Activated CD8-positive, alpha-beta memory T cell treated with anti-CD3 and anti-CD28 coated beads, Interleukin-2, amount 50 U/mL, for 1 hour (primary cell): ENCODE results near the gene TADA2A.
"Not testable (repeated sequence)": the region's sequence is repeated elsewhere in the genome, so short reads cannot be mapped to it uniquely, and the experiment has no call there.

ENCODE experiments used
- DNase-seq: peaks from one replicate; pipeline ENCODE4 v3.0.0-alpha.2; 2020; ENCODE audit errors: extremely low read depth

Gene TADA2A

DNA sequence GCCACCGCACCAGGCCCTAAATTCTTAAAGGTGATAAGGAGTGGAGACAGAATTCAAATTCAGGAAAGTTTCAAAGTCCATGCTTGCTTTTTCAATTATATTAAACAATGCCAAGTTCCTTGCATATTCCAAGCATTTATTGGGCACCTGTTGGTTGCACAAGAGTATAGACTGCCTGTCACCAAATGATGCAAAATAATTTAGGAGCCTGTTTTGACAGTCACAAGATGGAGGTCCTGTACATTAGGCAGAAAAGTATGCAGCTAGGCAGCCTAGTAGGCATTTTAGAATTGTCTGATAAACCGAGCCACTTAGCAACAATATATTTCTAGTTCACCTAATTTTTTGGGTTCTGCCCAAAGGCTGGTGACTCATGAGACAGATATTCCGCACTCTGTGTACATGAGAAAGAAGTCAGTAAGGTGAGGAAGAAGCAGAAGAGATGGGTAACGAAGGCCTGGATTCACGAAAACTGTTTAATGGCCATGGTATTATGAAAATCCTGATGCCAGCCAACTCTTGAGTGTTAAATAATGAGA lies 7.4 kb upstream of the TADA2A start:
- DNase-seq = no peak

DNA sequence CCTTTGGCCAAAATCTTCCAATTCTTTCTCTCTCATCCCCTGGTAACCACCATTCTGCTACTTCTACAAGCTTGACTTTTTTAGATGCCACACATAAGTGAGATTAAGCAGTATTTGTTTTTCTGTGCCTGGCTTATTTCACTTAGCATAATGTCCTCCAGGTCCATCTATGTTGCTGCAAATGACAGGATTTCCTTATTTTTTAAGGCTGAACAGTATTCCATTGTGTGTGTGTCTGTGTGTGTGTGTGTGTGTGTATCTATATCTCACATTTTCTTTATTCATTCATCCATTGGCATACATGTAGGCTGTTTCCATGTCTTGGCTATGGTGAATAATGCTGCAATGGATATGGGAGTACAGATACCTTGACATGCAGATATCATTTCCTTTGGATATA lies 6.2 kb upstream of the TADA2A start:
- no peak for DNase-seq

DNA sequence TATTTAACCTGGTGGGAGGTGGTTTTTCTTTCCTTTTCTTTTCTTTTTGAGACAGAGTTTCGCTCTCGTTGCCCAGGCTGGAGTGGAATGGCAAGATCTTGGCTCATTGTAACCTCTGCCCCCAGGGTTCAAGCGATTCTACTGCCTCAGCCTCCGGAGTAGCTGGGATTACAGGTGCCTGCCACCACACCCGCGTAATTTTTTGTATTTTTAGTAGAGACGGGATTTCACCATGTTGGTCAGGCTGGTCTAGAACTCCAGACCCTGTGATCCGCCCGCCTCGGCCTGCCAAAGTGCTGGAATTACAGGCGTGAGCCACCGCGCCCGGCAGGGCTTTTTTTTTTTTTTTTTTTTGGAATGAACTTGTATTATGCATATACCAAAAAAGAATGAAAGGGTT lies 1.2 kb upstream of the TADA2A start:
- DNase-seq = not testable (repeated sequence)

DNA sequence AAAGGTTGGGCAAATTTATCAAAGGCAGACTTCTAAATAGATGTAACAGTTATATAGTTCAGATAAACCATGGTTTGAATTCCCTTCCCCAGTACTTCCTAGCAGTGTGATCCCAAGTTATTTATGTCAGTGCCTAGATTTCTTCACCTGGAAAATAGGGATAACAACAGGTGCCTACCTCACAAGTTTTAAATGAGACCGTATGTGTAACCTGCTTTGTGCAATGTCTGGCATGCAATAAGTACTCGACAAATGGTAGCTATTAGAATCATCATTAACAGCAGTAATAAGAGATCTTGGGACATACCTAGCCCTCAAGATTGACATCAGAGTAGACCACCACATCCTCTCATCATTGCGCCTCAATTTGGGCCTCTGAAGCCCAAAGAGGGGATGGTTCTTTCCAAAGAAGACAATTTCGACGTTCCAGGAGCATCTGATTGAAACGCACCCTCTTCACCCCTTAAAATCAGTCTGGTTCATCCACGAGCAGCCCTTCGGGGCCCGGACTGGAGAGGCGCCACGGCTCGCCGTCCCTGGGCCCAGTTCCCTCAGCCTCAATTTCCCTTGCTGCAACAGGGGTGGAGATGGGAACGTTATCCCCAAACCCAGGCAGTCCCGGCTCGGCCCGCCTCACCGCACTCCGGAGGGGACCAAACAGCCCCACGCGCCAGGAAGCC lies 591 bp upstream of the TADA2A start:
- DNase-seq = no peak

DNA sequence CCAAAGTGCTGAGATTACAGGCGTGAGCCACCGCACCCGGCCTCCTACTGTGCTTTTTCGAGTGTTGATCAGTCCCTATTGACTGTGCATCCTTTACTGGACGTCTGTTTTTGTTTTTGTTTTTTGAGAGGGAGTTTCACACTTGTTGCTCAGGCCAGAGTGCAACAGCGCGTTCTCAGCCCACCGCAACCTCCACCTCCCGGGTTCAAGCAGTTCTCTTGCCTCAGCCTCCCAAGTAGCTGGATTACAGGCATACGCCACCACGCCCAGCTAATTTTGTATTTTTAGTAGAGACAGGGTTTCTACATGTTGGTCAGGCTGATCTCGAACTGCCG lies 1.4 kb downstream of the TADA2A start:
- DNase-seq = not testable (repeated sequence)

DNA sequence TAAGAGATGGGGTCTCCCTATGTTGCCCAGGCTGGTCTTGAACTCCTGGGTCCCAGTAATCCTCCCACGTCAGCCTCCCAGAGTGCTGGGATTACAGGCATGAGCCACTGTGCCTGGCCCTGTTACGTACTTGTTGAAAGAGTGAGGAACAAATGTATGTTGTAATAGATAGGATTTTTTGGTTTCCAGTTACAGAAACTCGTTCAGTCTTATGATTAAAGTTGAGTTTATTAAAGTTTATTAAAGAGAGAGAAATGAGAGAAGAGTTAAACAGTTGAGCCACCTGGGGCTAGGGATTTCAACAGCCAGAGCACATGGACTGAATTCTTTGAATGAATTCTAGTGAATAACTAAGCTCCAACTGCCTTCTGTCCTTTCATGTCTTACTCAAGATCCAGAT lies 3.7 kb downstream of the TADA2A start:
- no peak for DNase-seq

DNA sequence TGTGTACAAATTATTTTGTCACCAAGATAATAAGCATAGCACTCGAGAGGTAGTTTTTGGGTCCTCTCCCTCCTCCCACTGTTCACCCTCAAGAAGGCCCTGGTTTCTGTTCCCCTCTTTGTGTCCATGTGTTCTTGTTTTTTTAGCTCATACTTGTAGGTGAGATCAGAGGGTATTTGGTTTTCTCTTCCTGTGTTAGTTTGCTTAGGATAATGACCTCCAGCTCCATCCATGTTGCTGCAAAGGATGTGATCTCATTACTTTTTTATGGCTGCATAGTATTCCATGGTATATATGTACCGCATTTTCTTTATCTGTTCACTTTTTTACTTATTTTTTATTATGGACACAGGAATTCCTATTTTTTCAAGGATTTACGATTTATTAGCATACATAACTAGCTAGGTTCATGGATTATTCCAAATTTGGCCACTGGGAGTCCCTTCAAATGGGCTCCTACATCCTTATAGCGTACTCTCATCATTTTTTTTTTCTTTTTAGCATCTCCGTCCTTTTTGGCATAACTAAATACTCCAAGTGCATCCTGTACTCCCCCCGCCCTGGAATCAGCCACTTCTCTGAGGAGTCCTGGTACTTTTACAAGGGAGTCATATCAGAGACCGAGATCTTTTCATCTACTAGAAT lies 7.3 kb downstream of the TADA2A start:
- DNase-seq = no peak

DNA sequence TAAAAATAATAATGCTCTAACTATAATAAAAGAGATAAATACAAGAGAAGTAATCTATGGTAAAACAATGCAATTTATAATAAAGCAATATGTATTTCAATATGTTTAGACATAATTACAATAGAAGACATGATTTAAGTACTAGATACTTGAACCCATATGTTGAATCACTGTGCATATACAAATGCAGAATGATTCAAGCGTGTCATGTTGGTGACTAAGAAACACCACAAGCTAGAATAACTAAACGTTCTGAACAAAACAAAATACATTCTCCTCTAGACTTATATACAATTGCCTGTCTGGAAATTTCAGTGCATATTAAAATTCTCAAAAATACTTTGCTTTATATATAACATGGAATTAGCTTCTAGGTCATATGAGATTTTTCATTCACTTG lies 11.2 kb downstream of the TADA2A start:
- no peak for DNase-seq

DNA sequence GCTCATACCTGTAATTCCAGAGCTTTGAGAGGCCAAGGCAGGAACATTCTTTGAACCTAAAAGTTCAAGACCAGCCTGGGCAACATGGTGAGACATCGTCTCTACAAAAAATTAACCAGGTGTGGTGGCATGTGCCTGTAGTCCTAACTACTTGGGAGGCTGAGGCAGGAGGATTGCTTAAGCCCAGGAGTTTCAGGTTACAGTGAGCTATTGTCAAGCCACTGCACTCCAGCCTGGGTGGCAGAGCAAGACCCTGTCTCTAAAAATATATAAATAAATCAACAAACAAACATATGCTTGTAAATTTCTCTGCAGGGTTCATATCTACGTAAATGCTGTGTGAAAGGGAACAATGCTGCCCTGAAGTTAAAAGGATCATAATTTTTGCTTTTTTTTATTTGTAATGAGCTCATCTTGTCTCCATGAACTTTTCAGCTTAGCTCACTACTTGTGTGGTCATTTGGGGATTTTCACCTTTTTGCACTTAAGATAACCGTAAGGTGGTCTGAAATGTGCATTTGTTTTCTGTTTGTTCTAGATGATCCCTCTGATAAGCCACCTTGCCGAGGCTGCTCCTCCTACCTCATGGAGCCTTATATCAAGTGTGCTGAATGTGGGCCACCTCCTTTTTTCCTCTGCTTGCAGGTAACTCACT lies 16.4 kb downstream of the TADA2A start:
- no peak for DNase-seq

DNA sequence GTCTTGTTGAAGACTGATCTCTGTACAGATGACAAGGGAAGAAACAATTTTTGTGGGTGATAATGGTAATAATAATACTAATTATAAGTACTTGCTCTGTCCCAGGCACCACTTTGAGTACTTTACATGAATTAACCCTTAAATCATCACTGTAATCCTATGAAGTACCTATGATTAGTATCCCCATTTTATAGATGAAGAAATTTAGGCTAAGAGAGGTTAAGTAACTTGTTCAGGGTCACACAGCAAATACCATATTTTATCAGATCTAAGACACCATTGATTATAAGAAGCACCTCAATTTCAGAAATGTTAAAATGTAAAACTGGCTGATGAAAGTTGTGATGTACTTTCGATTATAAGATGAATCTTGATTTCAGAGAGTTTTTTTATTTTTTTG lies 18.6 kb downstream of the TADA2A start:
- DNase-seq = no peak

DNA sequence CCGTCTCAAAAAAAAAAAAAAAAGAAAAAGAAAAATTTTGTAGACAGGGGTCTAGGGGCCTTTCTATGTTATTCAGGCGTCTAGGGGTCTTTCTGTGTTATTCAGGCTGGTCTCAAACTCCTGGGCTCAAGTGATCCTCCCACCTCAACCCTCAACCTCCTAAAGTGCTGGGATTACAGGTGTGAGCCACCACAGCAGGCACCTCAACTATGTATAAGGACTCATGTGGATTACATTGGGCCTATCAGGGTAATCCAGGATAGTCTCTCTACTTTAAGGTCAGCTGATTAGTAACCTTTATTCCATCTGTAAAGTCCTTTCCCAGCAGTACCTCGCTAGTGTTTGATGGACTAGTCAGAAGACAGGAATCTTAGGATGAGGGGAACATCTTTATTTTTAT lies 22.4 kb downstream of the TADA2A start:
- DNase-seq = no peak

DNA sequence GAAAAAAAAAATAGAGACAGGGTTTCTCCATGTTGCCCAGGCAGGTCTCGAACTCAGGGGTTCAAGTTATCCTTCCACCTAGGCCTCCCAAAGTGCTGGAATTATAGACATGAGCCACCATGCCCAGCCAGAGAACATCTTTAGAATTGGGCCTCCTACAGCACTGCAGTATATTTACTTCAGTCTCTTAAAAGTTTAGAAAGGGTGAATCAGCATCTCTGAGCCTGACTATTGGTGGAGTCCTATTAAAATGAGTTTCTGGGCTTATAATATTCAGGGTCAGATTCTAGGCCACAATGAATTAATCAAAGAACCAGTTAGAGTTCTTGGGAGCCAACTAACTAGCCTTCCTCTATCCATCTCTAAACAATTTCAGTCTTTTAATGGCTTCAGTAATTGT lies 22.8 kb downstream of the TADA2A start:
- DNase-seq = no peak

DNA sequence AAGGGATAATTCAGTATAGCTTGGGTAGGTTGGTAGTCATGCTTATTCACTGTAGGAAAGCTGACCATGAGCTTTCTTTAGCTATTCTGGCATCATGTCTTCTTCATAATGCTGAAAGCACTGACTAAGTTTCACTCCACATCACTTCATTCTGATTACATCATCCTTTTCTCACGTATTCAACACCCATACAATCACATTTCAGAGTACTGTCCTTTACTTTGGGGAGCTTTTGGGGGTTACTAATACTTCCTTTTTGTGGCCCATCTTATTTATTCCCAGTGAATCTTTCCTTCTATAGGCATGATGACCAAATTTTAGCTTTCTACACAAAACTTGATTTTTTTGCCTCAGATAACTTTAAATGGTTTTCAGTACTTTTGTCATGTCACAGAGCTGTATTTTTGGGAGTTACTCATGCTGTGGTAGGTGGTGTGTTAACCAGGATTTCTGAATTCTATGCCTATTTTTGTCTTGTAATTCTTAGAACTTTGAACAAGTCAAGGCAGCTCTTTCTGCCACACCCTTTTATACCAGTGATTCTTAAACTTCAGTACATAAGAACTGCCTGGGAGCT lies 23.5 kb downstream of the TADA2A start:
- no peak for DNase-seq

DNA sequence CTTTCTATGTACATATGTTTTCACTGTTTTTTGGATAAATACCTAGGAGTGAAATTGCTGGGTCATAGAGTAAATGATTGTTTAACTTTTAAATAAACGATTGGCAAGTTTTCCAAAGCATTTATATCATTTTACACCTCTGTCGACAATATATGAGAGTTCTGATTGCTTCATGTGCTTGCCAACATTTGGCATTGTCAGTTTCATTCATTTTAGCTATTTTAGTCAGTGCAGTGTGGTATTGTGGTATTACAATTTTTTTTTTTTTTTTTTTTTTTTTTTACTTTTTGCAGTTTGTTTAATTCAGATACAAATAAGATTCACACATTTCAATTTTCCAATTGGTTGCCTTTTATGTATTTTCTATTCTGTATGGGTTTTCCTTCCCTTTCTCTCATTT lies 26.0 kb downstream of the TADA2A start:
- DNase-seq = no peak

DNA sequence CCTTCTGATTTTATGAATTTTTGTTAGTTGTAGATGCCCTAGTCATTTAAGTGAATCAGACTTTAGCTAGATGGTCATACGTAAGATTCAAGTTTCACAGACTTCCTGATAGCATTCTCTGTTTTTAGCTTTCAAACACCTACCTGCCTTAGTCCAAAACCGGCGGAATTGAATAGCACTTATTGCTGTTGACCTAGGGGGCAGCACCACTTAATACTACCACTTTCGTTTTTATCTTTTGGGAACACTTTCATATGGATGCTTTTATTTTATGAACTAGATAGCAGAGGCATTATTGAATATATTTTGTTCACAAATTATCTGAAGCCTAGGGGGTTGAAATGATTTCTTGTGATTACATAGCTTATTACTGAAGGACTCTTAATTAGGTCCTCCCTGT lies 31.5 kb downstream of the TADA2A start:
- no peak for DNase-seq

DNA sequence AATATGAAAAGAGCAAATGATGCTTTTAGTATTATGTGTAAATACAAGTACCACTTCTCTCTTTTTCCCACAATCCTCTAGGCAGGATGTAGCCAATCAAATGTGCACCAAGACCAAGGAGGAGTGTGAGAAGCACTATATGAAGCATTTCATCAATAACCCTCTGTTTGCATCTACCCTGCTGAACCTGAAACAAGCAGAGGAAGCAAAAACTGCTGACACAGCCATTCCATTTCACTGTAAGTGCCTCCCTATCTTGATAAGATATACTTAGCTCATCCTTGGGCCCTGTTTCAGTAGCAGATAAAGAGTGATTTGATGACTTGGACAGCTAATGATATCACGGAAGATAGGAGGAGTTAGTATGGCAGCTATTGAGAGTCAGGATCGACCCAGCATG lies 33.7 kb downstream of the TADA2A start:
- DNase-seq = no peak

DNA sequence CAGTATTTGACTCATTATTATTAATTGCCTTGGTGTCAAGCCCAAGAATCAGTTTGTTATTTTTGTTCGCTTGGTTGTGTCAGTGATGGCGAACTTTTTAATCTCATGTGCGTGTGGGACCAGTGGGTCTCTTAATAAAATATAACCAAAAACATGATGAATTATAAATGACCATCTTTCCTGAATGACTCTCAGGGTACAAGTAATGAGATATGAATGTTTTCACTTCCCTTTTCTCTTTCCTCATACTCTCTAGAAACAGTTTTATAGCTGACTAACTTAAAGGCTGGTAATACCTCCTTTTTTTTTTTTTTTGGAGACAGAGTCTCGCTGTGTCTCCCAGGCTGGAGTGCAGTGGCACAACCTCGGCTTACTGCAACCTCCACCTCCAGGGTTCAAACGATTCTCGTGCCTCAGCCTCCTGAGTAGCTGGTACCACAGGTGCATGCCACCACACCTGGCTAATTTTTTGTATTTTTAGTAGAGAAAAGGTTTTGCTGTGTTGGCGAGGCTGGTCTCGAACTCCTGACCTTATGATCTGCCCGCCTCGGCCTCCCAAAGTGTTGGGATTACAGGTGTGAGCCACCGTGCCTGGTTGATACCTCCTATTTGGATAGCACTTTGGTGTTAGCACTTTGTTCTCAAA lies 34.8 kb downstream of the TADA2A start:
- not testable (repeated sequence) for DNase-seq

DNA sequence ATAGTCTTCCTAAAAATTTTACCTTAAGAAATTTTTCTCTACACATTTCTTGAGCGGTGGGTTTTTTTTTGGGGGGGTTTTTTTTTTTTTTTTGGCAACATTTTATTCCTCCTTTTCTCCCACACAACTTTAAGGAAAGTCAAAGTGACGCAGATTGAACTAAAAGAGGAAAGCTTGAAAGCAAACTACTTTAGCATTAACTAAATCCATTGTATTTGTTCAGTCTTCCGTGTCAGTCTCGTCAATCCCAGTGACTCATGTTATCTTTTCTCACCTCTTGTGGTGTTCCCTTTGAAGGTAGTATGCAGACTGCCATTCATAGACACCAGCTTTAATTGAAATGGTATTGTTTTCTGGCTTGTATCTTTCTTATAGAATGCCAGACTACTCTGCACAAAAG lies 39.3 kb downstream of the TADA2A start:
- DNase-seq = no peak

DNA sequence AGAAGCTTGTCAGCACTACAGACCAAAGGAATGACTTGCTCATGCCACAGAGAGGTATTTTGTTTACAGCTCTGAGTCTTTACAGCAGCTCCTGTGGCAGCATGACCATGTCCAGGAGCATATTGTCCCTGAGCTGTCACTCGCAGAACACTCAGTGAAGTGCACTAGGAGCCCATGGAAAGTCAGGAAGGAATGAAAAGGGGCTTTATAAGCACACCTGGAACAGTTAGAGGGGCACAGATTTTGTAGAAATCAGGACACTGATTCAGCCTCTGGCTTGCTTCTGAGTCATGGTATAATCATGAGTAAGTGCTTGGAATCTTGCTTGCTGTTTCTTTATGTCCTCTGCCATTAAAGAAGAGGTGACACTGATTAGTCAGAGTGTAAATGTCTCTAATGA lies 41.0 kb downstream of the TADA2A start:
- no peak for DNase-seq

DNA sequence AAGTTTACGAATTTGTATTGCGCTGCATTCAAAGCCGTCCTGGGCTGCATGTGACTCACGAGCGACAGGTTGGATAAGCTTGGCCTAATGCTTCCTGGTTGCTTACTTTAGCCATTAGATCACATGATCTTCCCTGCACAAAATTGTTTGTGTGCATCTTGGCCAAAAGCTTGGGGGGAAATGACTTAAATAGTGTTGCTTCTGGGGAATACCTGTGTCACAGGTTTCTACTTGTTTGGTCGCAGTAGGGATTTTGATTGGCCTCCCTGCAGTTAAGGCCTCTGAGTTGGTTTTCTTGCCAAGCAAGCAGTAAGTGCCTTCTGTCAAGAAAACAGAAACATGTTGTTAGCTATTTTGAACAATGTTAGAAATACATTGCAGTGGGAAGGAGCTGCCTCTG lies 43.4 kb downstream of the TADA2A start:
- DNase-seq = no peak

DNA sequence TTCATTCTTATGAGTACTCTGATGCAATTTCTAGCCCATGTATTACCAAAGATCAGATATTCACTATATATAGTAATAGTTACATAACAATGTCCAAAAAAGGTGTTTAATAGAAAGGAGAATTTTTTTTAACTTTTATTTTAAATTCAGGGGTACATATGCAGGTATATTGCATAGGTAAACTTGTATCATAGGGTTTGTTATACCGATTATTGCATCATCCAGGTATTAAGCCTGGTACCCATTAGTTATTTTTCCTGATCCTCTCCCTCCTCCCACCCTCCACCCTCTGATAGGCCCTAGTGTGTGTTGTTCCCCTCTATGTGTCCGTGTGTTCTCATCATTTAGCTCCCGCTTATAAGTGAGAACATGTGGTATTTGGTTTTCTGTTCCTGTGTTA lies 51.1 kb downstream of the TADA2A start:
- not testable (repeated sequence) for DNase-seq

DNA sequence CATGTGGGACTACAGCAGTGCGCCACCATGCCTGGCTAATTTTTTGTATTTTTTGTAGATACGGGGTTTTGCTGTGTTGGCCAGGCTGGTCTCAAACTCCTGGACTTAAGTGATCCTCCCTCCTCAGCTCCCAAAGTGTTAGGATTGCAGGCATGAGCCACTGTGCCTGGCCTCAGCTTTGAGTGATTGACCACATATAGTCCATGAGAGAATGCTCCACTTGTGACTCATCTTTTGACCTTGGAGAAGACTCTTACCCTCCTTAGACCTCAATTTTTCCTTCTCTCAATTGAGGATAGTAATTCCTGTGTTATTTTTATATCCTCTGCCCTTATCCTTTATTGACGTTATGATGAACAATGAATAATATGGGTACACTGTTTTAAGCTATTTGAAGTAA lies 52.1 kb downstream of the TADA2A start:
- DNase-seq = no peak
